SK-N-SH (cell line): ENCODE results near the gene LRRC8D.

Experiments used
- CTCF ChIP-seq: fragments of 200-600 bp; sonication (generic); IDR thresholded peaks from 2 replicates; pipeline ENCODE4 v1.6.1; 2017; ENCODE audit warnings: antibody characterized with exemption, mild to moderate bottlenecking, moderate library complexity
- EZH2phosphoT487 ChIP-seq: fragments of 200-600 bp; sonication (generic); IDR thresholded peaks from 2 replicates; pipeline ENCODE4 v1.6.1; 2017; ENCODE audit warnings: low read depth, mixed run types, mild to moderate bottlenecking, antibody characterized with exemption, moderate library complexity, borderline replicate concordance
- YY1 ChIP-seq: IDR thresholded peaks from 2 replicates; pipeline ENCODE4 v1.4.0; 2012; ENCODE audit warnings: low read depth, mild to moderate bottlenecking

- no peak for TF ChIP-seq EZH2phosphoT487
- TF ChIP-seq CTCF: no peak
- no peak for TF ChIP-seq YY1
Observed at GRCh38 chr1:89841507-89841906, 20.7 kb downstream of the LRRC8D start.
